NB4 (cell line): ENCODE results near the gene AGT.

Source experiments
- CTCF ChIP-seq: IDR thresholded peaks from one replicate; pipeline ENCODE4 v1.5.1; 2012; ENCODE audit warnings: low read depth, low read length
- MAX ChIP-seq: IDR thresholded peaks from 2 replicates; pipeline ENCODE4 v1.6.1; 2011; ENCODE audit warnings: low read depth, low read length
- MYC ChIP-seq: IDR thresholded peaks from 2 replicates; pipeline ENCODE4 v1.6.1; 2011; ENCODE audit warnings: low read depth, low read length
- POLR2A ChIP-seq: IDR thresholded peaks from 2 replicates; pipeline ENCODE4 v1.6.1; 2011; ENCODE audit warnings: mild to moderate bottlenecking; ENCODE audit not compliant: insufficient read length; ENCODE audit errors: extremely low read depth

- no peak for TF ChIP-seq CTCF
- TF ChIP-seq POLR2A: no peak
- no peak for TF ChIP-seq MAX
- no peak for TF ChIP-seq MYC
These were observed 9.1 kb downstream of the AGT start for GRCh38 chr1:230704830-230705229.
